Left forelimb (tissue), 1 donor: Measurements from ENCODE around the gene NKX2-8.
"Not testable (repeated sequence)": the region's sequence is repeated elsewhere in the genome, so short reads cannot be mapped to it uniquely, and the experiment has no call there.

Experiments
- DNase-seq: peaks from one replicate; pipeline ENCODE4 v3.0.0-alpha.2; 2018; ENCODE audit warnings: low spot score

NKX2-8 gene

GRCh38 chr14:36580141-36580855 lies 2.1 kb downstream of the NKX2-8 start:
- DNase-seq: no peak

- no peak for DNase-seq
These were observed 2.8 kb downstream of the NKX2-8 start for GRCh38 chr14:36579573-36580140.

DNA sequence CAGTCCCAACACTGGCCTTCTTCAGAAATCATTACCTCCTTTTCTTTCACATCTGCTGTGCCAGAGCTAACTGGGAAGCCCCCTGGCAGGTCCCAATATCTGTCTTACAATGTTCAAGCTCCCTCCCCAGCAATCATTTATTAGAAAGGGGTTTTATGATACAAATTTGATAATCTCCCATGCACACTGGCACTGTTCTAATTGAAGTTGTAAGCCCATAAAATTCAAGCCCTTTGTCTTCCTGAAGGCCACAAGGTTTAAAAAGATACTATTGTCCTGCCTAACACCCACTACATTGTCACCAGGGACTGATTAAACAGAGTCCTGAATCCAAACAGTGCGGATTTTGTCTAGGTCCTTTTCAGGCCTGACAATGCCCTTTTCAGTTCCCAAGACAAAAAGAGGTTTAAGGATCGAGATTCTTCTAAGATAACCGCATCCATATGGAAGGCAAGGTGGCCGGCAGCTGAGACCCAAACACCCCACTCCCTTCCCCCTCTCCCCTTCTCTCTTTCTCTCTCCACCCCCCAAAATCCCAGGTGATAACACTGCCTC lies 3.3 kb downstream of the NKX2-8 start:
- no peak for DNase-seq

DNA sequence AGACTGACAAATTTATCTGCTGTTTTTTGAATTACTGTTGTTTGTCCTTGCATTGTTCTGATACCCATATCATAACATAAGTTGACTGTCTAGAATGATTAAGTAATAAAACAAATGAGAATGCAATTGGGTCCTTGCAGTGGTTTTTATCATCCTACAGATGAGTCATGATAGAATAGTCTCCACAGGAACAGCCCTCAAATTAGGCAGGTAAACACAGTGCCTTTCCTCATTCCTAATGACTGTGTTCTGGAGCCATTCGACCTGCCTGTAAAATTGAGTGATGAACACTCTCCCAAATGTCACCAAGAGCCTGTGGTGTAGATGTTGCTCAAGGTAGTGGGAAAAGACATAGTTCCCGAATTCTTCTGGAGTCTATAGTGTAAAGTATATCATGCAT lies 12.3 kb downstream of the NKX2-8 start:
- DNase-seq: no peak

GRCh38 chr14:36556811-36557433 lies 25.5 kb downstream of the NKX2-8 start:
- no peak for DNase-seq

DNA sequence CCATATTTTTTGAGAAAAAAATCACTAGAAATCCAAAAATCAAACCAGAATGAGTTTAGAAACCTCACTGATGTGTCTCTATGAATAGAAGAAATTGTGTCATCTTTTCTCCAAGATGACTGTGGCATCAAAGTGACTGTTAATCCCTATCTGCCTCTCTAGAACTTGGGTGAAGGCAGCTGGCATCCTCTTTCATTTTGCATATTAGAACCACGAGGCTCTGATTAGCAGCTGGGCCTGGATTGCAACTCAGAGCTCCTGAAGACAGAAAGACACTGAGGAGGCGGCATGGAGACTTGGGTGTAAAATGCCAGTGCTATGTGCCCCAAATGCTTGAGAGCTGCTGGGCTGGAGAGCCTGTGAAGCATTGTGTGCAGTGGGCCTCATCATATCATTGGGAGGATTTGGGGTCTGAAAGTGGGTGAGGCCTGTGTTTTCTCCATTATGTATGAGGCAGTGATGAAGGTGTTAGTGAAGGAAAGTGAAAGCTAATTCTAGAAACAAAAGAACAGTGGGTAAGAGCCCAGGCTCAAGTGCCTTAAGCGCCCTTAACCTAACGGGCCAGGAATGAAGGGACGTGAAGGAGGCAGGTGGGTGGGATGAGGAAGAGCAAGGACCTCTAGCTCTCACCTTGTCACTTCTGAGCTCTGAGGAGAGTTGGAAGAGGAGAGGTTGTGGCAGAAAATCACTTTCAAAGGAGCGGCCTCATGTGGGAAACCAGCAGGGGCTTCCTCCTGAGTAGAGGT lies 26.2 kb downstream of the NKX2-8 start:
- no peak for DNase-seq

DNA sequence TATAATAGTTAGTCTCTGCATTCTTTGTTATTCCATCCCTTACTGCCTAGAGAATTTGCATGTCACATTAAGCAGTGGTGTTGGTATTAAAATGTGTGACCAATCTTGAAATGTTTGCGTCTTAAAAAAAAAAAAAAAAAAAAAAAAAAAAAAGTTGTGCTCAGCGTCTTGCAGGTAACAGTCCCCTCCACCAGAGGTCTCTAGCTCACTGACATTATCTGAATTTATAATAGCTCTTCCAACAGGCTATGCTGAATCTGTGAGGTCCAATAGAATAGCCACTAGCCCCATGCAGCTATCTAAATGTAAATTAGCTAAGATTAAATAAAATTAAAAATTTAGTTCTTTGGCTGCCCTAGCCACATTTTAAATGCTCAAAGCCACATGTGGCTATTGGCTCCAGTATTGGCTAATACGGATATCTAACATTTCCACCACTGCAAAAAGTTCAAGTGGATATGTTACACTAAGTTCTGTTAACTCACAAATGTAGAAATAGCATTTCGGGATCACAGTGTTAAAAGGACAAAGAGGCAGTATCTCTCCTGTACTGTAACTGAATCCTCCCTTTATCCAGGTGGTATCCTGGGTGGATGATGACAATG lies 28.7 kb downstream of the NKX2-8 start:
- no peak for DNase-seq

DNA sequence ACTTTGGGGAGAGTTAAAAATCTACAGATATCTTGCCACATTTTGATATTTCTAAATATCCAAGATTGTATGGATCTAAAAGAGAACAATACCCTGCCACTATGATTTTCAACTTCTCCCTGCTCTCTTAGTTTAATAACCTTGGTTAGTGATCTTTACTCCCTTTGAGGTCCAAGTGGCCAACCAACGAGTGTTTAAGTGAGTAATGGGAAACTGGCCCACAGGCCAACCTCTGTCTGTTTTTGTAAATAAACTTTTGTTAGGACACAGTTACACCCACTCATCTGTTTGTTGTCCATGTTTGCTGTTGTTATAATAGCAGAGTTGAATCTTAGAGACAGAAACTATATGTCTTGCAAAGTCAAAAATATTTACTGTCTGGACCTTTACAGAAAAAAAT lies 31.5 kb downstream of the NKX2-8 start:
- DNase-seq: no peak

GRCh38 chr14:36544280-36544679 lies 38.1 kb downstream of the NKX2-8 start:
- DNase-seq: not testable (repeated sequence)

- no peak for DNase-seq
These were observed 44.4 kb downstream of the NKX2-8 start for GRCh38 chr14:36538051-36538450.
